Activated T-helper 2 cell treated with anti-CD3 and anti-CD28 coated beads, Interferon-gamma antibody, Interleukin-2, Interleukin-4, amounts not matched to agents 10 μg/mL and 5 μg/mL and 100 μg/mL, durations not matched to agents 14 hours and 24 hours and 36 hours (primary cell): ENCODE measurements around the gene CTSZ. TPM values are rescaled to one million over a fixed set of nuclear protein-coding genes. Genes with fewer than 3 reads are reported as not detected.
"Not testable (repeated sequence)": the region's sequence is repeated elsewhere in the genome, so short reads cannot be mapped to it uniquely, and the experiment has no call there.

Experiments used
- DNase-seq: peaks from one replicate; pipeline ENCODE4 v3.0.0; 2021; ENCODE audit warnings: low spot score
- H3K27ac Mint-ChIP-seq: one replicate; pipeline ENCODE4 v1.8.0; 2021; ENCODE audit warnings: mixed read lengths
- H3K27me3 Mint-ChIP-seq: one replicate; pipeline ENCODE4 v1.8.0; 2021; ENCODE audit warnings: low read depth, mixed read lengths
- H3K36me3 Mint-ChIP-seq: one replicate; pipeline ENCODE4 v1.8.0; 2021; ENCODE audit warnings: low read depth, mixed read lengths
- H3K4me1 Mint-ChIP-seq: one replicate; pipeline ENCODE4 v1.8.0; 2021; ENCODE audit warnings: low read depth, mixed read lengths
- H3K4me3 Mint-ChIP-seq: one replicate; pipeline ENCODE4 v1.8.0; 2021; ENCODE audit warnings: low read depth, mild to moderate bottlenecking, moderate library complexity, mixed read lengths
- H3K9me3 Mint-ChIP-seq: one replicate; pipeline ENCODE4 v1.8.0; 2021; ENCODE audit warnings: mixed read lengths
- intact Hi-C: fragments of 100-400 bp; cut with micrococcal nuclease; formaldehyde crosslinking; loops from one replicate; pipeline ENCODE4 v1.15.1; 2023
- total RNA-seq: library from RNA; stranded (reverse); gene quantifications from 2 replicates; pipeline ENCODE4 v1.2.3, GENCODE V29; 2022

The CTSZ gene
- total RNA-seq, 1 donor from 2014 or later = 62.0 TPM

DNA sequence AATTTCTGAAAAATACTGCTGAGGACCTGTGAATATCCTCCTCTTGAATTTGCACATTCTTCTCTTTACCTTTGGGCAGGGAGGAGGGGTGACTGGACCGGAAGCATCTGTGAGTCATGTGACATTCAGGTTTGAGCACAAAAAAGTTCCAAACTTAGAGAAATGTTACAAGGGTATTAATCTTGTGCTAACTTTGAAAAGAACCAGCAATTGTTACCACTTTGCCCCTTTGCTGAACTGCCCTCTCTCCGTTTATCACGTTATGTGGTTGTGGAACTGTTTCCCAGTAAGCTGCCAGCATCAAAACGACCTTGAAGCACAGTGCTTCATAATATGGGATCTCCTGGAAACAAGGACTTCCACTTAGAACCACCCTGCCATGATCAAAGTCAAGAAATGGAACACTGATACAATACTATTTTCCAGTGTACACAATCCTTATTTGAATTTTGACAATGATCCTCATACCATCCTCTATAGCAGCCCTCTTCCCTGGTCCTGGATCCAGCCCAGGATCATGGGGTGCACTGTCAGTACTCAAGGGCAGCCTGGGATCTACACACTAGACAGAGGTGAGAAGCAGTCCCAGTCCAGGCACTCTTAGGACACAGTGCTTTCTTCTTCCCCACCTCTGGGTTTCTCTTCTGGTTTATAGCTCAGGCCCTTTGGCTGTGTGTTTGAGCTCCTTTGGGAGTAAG is 9.9 kb upstream of the CTSZ start:
- intact Hi-C loops = no loop called here
- Mint-ChIP-seq H3K27ac (peak overlapping the region; percentile 5), H3K9me3 (no peaks in the 10 kb centered on the region), H3K4me3 (no peak overlapping the region), H3K36me3 (peaks cover 3% of the 10 kb centered on the region), H3K27me3 (no peaks in the 10 kb centered on the region), H3K4me1 (peaks cover 43% of the 10 kb centered on the region)
- no peak for DNase-seq

DNA sequence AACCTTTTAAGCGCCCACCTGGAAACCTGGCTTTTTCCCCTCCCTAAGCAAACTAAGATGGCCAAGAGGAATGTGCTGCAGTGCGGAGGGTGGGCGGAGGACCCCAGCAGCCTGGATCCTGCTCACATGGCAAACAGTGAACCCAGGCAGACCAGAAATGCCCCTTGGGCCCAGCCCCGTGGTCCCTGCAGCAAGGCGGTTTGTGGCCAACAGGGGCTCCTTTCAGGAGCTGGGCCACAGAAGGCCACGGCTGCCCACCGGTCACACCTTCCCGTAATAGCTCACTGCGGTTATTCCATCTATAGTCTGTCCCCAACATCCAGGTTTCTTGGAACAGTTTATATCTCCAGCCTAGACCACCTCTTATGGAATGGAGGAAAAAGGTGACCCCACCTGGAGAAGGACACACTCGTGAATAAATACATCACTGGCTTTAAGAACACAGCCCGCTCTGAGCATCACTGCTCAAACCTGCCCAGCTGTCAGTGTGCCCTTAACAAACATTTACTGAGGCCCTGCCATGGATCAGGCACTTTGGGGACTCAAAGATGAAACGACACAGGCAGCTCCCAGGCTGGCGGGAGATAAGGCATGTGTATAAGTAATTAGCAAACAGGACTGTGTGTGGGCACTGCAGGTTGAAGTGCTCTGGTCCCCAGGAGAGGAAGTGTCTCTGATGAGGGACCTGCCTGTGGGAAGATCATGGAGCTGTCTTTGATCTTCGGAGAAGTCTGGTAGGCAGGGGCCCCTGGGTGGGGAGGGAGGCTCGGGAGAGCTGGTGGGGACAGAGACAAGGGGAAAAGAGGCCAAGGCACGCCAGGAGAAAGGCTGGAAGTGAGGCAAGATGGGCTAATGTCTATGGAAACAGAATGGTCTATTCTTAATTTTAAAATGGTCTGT is 9.0 kb upstream of the CTSZ start:
- Mint-ChIP-seq H3K36me3 (peaks cover 3% of the 10 kb centered on the region), H3K27ac (no peak overlapping the region), H3K27me3 (no peaks in the 10 kb centered on the region), H3K4me1 (peaks cover 49% of the 10 kb centered on the region), H3K4me3 (no peak overlapping the region), H3K9me3 (no peaks in the 10 kb centered on the region)
- no peak for DNase-seq
- intact Hi-C loops = no loop called here

- intact Hi-C loops = no loop called here
- Mint-ChIP-seq H3K36me3 (no peaks in the 10 kb centered on the region), H3K4me1 (peaks cover 49% of the 10 kb centered on the region), H3K4me3 (no peak overlapping the region), H3K27me3 (no peaks in the 10 kb centered on the region), H3K9me3 (no peaks in the 10 kb centered on the region), H3K27ac (no peak overlapping the region)
- no peak for DNase-seq
Observed at GRCh38 chr20:59015411-59015810, 8.4 kb upstream of the CTSZ start.

DNA sequence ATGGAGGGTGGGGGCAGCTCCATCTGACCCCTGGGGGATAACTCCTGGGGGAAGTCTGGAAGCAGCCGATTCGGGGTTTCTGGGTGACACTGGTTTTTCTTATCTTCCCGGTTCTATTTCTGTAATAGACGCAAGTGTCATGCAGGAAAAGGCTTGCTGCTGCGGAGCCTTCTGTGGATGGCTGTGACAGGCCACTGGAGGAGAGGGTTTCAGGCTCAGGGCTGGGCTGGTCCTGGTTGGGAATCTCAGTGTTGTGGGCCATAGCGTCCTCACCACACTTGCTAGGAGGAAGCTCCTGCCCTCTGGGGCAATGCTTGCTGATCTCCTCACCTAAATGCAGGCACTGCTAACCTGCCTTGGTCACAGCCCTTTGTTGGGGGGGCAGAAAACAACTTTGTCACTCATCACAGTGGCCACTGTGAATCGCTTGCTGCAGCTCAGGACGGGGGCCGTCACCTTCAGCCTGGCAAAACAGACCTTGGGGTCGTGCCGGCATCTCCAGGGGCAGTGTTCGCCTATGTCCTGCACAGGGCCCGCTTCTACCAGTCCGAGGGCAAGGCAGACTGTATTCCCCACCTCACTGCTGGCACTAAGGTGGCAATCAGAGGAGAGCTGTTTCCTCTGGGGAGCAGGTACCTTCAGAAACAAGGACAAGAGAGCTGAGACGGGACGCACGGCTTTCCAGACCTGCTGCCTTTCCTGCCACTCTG is 7.8 kb upstream of the CTSZ start:
- Mint-ChIP-seq H3K4me3 (no peak overlapping the region), H3K36me3 (no peaks in the 10 kb centered on the region), H3K9me3 (no peaks in the 10 kb centered on the region), H3K4me1 (peaks cover 53% of the 10 kb centered on the region), H3K27me3 (no peaks in the 10 kb centered on the region), H3K27ac (no peak overlapping the region)
- intact Hi-C loops = no loop called here
- no peak for DNase-seq

GRCh38 chr20:59013959-59014608 is 7.0 kb upstream of the CTSZ start:
- H3K27me3 Mint-ChIP-seq = no peaks in the 10 kb centered on the region
- no peak overlapping the region for H3K4me3 Mint-ChIP-seq
- H3K4me1 Mint-ChIP-seq = peaks cover 54% of the 10 kb centered on the region
- H3K27ac Mint-ChIP-seq = peak overlapping the region; percentile 3
- H3K9me3 Mint-ChIP-seq = no peaks in the 10 kb centered on the region
- peak; percentile 19 for DNase-seq
- H3K36me3 Mint-ChIP-seq = no peaks in the 10 kb centered on the region
- intact Hi-C loops = no loop called here

- no peak for DNase-seq
- Mint-ChIP-seq H3K4me3 (no peak overlapping the region), H3K36me3 (no peaks in the 10 kb centered on the region), H3K4me1 (peaks cover 54% of the 10 kb centered on the region), H3K27me3 (no peaks in the 10 kb centered on the region), H3K27ac (no peak overlapping the region), H3K9me3 (no peaks in the 10 kb centered on the region)
- intact Hi-C loops = no loop called here
Observed at GRCh38 chr20:59013031-59013951, 6.2 kb upstream of the CTSZ start.

DNA sequence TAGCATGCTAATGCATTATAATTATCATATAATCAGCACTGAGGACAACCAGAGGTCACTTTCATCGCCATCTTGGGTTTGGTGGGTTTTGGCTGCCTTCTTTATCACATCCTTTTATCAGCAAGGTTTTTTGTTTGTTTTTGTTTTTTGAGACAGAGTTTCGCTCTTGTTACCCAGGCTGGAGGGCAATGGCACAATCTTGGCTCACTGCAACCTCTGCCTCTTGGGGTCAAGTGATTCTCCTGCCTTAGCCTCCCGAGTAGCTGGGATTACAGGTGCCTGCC is 4.8 kb upstream of the CTSZ start:
- H3K27ac Mint-ChIP-seq, intact Hi-C loops, H3K9me3 Mint-ChIP-seq, H3K36me3 Mint-ChIP-seq, H3K27me3 Mint-ChIP-seq, H3K4me3 Mint-ChIP-seq, DNase-seq: not testable (repeated sequence)
- peaks cover 49% of the 10 kb centered on the region for H3K4me1 Mint-ChIP-seq

DNA sequence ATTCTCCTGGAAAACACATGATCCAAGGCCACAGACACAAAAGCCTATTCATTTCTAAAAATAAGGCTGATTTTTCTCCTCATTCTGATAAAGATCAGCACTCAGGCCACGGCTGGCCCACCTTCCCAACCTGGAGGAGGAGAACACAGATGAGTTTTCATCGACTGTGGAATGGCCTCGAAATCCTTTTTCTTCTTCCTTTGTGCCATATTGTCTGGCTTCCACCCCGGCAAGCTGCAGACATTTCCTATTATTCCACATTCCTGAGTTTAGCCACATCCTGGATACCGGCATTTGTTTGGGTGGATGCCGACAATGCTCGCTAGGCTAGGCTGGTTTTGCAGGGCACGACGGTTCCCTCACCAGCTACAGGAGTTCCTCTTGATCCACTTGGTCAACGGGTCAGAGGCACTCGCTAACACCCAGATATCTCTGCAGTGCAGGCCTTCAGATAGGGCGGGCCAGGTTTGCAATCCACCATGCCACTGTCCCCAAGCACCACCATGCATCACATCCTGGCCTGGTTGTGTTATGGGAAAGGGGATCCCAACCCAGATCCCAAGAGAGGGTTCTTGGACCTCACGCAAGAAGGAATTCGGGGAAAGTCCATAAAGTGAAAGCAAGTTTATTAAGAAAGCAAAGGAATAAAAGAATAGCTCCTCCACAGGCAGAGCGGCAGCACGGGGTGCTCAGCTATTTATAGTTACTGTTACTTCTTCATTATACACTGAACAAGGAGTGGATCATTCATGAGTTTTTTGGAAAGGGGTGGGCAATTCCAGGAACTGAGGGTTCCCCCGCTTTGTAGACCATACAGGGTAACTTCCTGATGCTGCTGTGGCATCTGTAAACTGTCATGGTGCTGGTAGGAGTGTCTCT is 4.2 kb upstream of the CTSZ start:
- H3K4me3 Mint-ChIP-seq = no peak overlapping the region
- peaks cover 44% of the 10 kb centered on the region for H3K4me1 Mint-ChIP-seq
- H3K36me3 Mint-ChIP-seq = no peaks in the 10 kb centered on the region
- no peak overlapping the region for H3K27ac Mint-ChIP-seq
- H3K27me3 Mint-ChIP-seq = no peaks in the 10 kb centered on the region
- intact Hi-C loops = no loop called here
- no peak for DNase-seq
- H3K9me3 Mint-ChIP-seq = no peaks in the 10 kb centered on the region

DNA sequence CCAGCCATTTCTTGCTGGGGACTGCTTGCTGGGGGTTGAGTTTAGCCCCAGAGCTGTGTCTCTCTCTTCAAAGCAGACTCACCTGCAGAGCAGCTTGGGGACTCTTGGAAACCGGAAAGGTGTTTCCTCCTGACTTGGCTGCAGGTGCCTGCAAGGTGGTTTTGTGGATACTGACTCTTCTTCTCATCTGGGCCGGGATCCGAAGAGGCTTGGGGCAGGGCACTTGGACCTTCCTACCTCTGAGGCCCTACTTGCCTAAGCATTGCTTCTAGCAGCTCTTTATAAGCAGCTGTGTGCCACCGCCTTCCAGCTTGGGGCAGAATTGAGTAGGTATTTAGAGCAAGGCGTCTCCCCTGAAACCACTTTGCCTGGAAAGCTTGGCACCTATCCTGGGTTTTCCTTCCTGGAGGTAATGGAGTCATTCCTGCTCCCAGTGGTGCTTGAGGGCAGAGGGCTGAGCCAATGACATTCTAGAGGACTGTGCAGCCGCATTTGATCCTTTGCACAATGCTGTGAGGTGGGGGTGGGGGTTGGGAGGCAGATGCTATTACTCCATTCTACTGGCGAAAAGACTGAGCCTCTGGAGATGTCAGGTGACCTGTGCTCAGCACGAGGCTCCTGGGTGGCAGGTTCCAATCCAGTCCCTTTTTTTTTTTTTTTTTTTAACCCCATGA is 3.4 kb upstream of the CTSZ start:
- no peak for DNase-seq
- no peaks in the 10 kb centered on the region for H3K27me3 Mint-ChIP-seq
- peaks cover 47% of the 10 kb centered on the region for H3K4me1 Mint-ChIP-seq
- H3K27ac Mint-ChIP-seq = no peak overlapping the region
- intact Hi-C loops = no loop called here
- H3K4me3 Mint-ChIP-seq = no peak overlapping the region
- no peaks in the 10 kb centered on the region for H3K36me3 Mint-ChIP-seq
- H3K9me3 Mint-ChIP-seq = no peaks in the 10 kb centered on the region

DNA sequence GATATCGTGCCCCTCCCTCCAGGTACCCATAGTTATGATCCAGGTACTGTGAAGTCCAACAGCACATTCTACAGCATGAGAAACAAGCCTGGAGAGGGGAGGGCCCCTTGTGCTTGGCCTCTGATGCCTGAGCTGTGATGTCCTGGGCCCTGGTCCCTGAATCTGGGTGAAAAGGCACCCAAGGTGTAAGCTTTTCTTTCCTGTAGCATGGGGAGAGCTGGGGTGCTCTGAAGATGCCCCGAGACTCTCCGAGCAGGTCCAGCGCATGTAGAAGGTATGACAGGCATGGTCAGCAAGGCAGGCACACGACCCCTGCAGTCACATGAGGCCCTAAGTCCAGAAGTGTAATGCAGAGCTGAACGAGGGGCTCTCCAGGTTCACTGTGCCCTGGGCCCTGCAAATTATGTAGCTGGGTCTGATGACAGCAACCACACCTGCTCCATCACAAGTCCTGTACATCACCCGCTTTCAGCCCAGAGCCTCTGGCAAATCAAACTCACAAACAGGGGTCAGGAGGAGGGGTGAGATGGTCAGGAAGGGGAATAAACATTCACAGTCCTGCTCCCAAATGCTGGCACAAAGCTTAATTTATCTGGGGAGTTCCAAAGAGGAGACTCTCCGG is 1.8 kb upstream of the CTSZ start:
- Mint-ChIP-seq H3K36me3 (peaks cover 12% of the 10 kb centered on the region), H3K4me3 (no peak overlapping the region), H3K27ac (no peak overlapping the region), H3K27me3 (no peaks in the 10 kb centered on the region), H3K4me1 (peaks cover 52% of the 10 kb centered on the region), H3K9me3 (no peaks in the 10 kb centered on the region)
- no peak for DNase-seq
- intact Hi-C loops = loop anchor here (5.0 kb wide), 1 partner anchor 33 kb away; the partner anchor contains the start of gene PRELID3B
